HepG2 (cell line): ENCODE data around the gene TXNDC12. TPM values are rescaled to one million over a fixed set of nuclear protein-coding genes. Genes with fewer than 3 reads are reported as not detected.
A peak's percentile ranks its signal among the peaks of the same experiment; 100 is the strongest.

Experiments used
- AHR ChIP-seq: IDR thresholded peaks from 2 replicates; pipeline ENCODE4 v1.6.1; 2018; ENCODE audit warnings: missing genetic modification reagents, missing compliant biosample characterization
- ARNT2 ChIP-seq: sonication (generic); formaldehyde crosslinking; IDR thresholded peaks from 2 replicates; pipeline ENCODE4 v1.8.0; 2022; ENCODE audit warnings: mild to moderate bottlenecking, low read depth, missing genetic modification reagents, moderate library complexity
- ARNTL ChIP-seq: sonication (generic); formaldehyde crosslinking; IDR thresholded peaks from 2 replicates; pipeline ENCODE4 v1.4.0; 2020; ENCODE audit warnings: mild to moderate bottlenecking, missing genetic modification reagents
- BRCA1 ChIP-seq: sonication (generic); formaldehyde crosslinking; IDR thresholded peaks from 2 replicates; pipeline ENCODE4 v1.4.0; 2020; ENCODE audit warnings: missing genetic modification reagents
- BRF2 ChIP-seq: sonication (generic); formaldehyde crosslinking; IDR thresholded peaks from 2 replicates; pipeline ENCODE4 v1.8.1; 2022; ENCODE audit warnings: mild to moderate bottlenecking, missing genetic modification reagents
- CAMTA2 ChIP-seq: sonication (generic); formaldehyde crosslinking; IDR thresholded peaks from 2 replicates; pipeline ENCODE4 v1.4.0; 2020; ENCODE audit warnings: mild to moderate bottlenecking, missing genetic modification reagents, borderline replicate concordance
- ELF3 ChIP-seq: IDR thresholded peaks from 2 replicates; pipeline ENCODE4 v1.6.1; 2016; ENCODE audit warnings: missing genetic modification reagents, missing compliant biosample characterization
- KDM5B ChIP-seq: sonication (generic); formaldehyde crosslinking; IDR thresholded peaks from 2 replicates; pipeline ENCODE4 v1.4.0; 2020; ENCODE audit warnings: missing genetic modification reagents, mild to moderate bottlenecking, borderline replicate concordance
- MED13 ChIP-seq: sonication (generic); formaldehyde crosslinking; IDR thresholded peaks from 2 replicates; pipeline ENCODE4 v1.5.0; 2020; ENCODE audit warnings: missing genetic modification reagents
- MXI1 ChIP-seq: IDR thresholded peaks from 3 replicates; pipeline ENCODE4 v1.6.1; 2012; ENCODE audit warnings: low read depth, low read length, inconsistent platforms, borderline replicate concordance
- MZF1 ChIP-seq: sonication (generic); formaldehyde crosslinking; IDR thresholded peaks from 2 replicates; pipeline ENCODE4 v1.8.1; 2023; ENCODE audit warnings: mild to moderate bottlenecking, missing genetic modification reagents, borderline replicate concordance
- NONO ChIP-seq, 2 experiments: fragments of 450-650 bp in 1 of 2; sonication (generic) in 1 of 2; formaldehyde crosslinking in 1 of 2; IDR thresholded peaks in 1 of 2; conservative IDR thresholded peaks in 1 of 2; 2 replicates each; pipeline versions ENCODE4 v1.6.1 to v1.8.0; 2017 to 2022; ENCODE audit warnings: mild to moderate bottlenecking in 1 of 2, missing genetic modification reagents in 1 of 2, moderate library complexity in 1 of 2
- PHF21A ChIP-seq: sonication (generic); formaldehyde crosslinking; IDR thresholded peaks from 2 replicates; pipeline ENCODE4 v1.5.0; 2020; ENCODE audit warnings: mild to moderate bottlenecking, missing genetic modification reagents
- TBX2 ChIP-seq: sonication (generic); formaldehyde crosslinking; IDR thresholded peaks from 2 replicates; pipeline ENCODE4 v1.5.0; 2020; ENCODE audit warnings: missing genetic modification reagents, mild to moderate bottlenecking, borderline replicate concordance
- ZMAT3 ChIP-seq: sonication (generic); formaldehyde crosslinking; conservative IDR thresholded peaks from 2 replicates; pipeline ENCODE4 v1.7.0; 2021; ENCODE audit warnings: missing genetic modification reagents
- ZMYM4 ChIP-seq: sonication (generic); formaldehyde crosslinking; IDR thresholded peaks from 2 replicates; pipeline ENCODE4 v1.8.1; 2023; ENCODE audit warnings: mild to moderate bottlenecking, missing genetic modification reagents
- ZNF20 ChIP-seq: sonication (generic); formaldehyde crosslinking; IDR thresholded peaks from 2 replicates; pipeline ENCODE4 v1.4.0; 2020; ENCODE audit warnings: mild to moderate bottlenecking, moderate library complexity, missing genetic modification reagents
- ZNF629 ChIP-seq: sonication (generic); formaldehyde crosslinking; conservative IDR thresholded peaks from 2 replicates; pipeline ENCODE4 v1.5.0; 2020; ENCODE audit warnings: missing genetic modification reagents
- polyA plus RNA-seq, 8 experiments: library from polyadenylated mRNA; depleted of rRNA in 3 of 8; stranded (reverse) in 7 of 8; unstranded in 1 of 8; fragments of >200 nt; fragmentation: Illumina TruSeq in 4 of 8; extraction: Trizol in 4 of 8; gene quantifications; 2 replicates each; pipeline versions ENCODE4 v1.2.1 to v1.2.3, GENCODE V29; 2011 to 2016; ENCODE audit warnings: low read depth in 4 of 8, missing spikeins in 1 of 8, mixed read lengths in 1 of 8; ENCODE audit not compliant: insufficient read depth in 1 of 8
- total RNA-seq, 5 experiments: library from RNA; depleted of rRNA; stranded (reverse); fragments of >200 nt; fragmentation: Illumina TruSeq; extraction: Trizol; gene quantifications; 2 replicates each; pipeline ENCODE4 v1.2.3, GENCODE V29; 2016; ENCODE audit warnings: low read depth in 1 of 5
- TF ChIP-seq, protein P1 (sequence below): sonication (generic); formaldehyde crosslinking; IDR thresholded peaks from 2 replicates; pipeline ENCODE4 v1.4.0; 2020; ENCODE audit warnings: mild to moderate bottlenecking, missing genetic modification reagents

The TXNDC12 gene
- total and polyA plus RNA-seq, 2 of the 13 experiments (the other 11 are each of a cell fraction or from before 2014, with no cell fraction given) = 65.6 to 67.2 TPM

DNA sequence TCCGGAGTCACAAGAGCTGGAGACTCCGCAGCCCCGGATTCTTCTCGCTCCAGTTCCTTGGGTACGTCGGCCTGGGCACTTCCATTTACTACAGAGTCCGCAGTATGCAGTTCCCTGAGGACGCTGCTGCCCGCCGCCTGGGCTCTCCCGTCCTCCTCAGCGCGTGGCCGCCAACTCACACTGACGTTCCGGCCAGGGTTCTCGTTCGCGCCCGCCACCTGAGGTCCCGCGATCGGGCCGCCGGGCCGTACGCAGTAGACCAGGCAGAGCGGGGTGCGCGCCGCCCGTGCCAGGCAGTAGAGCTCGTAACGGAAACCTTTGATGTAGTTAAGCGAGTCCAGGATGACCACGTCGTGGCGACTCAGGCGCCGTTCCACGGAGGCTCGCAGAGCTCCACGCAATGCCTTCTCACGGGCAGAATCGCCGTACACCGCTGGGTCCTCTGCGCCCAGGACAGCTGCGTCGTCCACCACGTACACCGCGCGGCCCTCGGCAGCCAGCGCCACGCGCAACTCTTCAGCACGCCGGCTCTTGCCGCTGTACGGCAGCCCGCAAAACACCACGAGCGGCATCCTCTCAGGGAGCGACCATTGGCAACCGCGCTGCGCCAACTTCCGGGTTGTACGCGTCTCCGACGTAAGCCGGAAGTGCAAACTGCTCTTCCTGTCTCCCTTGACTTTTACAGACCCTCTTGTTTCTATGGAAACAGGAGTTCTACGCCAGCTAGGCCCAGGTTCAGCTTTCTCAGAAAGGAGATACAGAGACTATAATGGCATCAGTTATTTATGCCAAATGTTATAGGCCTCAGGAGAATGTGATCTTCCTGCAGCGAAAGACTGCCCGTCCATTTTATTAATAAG is 21.6 kb downstream of the TXNDC12 start, which contains the start of gene KTI12 (continued):
- TF ChIP-seq, protein P1, sequence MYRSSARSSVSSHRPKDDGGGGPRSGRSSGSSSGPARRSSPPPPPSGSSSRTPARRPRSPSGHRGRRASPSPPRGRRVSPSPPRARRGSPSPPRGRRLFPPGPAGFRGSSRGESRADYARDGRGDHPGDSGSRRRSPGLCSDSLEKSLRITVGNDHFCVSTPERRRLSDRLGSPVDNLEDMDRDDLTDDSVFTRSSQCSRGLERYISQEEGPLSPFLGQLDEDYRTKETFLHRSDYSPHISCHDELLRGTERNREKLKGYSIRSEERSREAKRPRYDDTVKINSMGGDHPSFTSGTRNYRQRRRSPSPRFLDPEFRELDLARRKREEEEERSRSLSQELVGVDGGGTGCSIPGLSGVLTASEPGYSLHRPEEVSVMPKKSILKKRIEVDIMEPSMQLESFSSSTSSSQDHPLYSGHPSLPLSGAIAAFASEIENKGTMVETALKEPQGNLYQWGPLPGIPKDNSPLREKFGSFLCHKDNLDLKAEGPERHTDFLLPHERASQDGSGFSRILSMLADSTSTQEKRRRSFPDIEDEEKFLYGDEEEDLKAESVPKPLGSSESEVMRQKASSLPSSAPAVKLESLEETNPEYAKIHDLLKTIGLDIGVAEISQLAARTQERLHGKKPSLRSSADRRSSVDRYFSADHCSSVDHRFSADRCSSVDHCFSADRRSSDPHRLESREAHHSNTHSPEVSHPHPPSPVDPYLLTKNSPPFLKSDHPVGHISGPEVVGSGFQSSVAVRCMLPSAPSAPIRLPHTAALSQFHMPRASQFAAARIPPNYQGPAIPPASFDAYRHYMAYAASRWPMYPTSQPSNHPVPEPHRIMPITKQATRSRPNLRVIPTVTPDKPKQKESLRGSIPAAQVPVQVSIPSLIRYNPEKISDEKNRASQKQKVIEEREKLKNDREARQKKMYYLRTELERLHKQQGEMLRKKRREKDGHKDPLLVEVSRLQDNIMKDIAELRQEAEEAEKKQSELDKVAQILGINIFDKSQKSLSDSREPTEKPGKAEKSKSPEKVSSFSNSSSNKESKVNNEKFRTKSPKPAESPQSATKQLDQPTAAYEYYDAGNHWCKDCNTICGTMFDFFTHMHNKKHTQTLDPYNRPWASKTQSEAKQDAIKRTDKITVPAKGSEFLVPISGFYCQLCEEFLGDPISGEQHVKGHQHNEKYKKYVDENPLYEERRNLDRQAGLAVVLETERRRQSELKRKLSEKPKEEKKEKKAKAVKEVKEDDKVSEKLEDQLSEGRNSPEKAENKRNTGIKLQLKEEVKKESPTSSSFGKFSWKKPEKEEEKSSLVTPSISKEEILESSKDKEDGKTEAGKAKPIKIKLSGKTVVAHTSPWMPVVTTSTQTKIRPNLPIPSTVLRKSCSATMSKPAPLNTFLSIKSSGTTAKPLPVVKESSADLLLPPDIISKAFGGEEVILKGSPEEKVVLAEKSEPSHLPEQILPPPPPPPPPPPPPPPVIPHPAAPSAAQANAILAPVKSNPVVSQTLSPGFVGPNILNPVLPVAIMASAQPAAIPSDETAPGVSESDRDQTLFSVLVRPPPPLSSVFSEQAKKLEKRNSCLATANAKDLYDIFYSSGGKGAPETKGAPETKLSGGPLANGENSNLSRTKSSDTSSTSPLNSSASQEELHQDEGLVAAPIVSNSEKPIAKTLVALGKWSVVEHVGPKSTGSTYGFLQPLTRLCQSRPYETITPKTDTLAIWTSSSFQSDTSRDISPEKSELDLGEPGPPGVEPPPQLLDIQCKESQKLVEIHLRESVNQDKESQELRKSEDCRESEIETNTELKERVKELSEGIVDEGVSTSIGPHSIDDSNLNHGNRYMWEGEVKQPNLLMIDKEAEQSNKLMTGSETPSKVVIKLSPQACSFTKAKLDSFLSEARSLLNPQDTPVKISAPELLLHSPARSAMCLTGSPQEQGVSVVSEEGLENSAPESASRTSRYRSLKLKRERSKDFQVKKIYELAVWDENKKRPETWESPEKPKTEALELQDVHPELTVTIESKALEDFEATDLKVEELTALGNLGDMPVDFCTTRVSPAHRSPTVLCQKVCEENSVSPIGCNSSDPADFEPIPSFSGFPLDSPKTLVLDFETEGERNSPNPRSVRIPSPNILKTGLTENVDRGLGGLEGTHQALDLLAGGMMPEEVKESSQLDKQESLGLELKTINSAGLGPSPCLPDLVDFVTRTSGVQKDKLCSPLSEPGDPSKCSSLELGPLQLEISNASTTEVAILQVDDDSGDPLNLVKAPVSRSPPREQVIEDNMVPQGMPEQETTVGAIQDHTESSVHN (CRISPR knock-in tag) = no peak; the same call in 1 of the 2 replicates
- TF ChIP-seq MXI1 = peak; percentile 86; the same call in 1 of the 3 replicates
- 0 out of 2 replicates have a peak, but pooled peaks have one; percentile 57 for TF ChIP-seq MZF1 (CRISPR knock-in tag)
- TF ChIP-seq AHR (CRISPR knock-in tag) = 0 out of 2 replicates have a peak, but pooled peaks have one; percentile 59
- 0 out of 2 replicates have a peak, but pooled peaks have one; percentile 13 for TF ChIP-seq ZNF629 (CRISPR knock-in tag)
- peak; percentile 77 for TF ChIP-seq TBX2 (CRISPR knock-in tag)
- peak; percentile 86 for TF ChIP-seq KDM5B (CRISPR knock-in tag)
- TF ChIP-seq MED13 (CRISPR knock-in tag) = 0 out of 2 replicates have a peak, but pooled peaks have one; percentile 62
- TF ChIP-seq ZMAT3 = peak; percentile 89
- peak; percentile 61 for TF ChIP-seq PHF21A (CRISPR knock-in tag)
- TF ChIP-seq BRCA1 (CRISPR knock-in tag) = peak; percentile 58; the same call in 1 of the 2 replicates
- TF ChIP-seq NONO (IDR thresholded peaks at IDR 0.05) = no peak
- TF ChIP-seq NONO (CRISPR knock-in tag; conservative IDR thresholded peaks at IDR 0.05) = 0 out of 2 replicates have a peak, but pooled peaks have one; percentile 62
- peak; percentile 75; the same call in 1 of the 2 replicates for TF ChIP-seq BRF2 (CRISPR knock-in tag)
- peak; percentile 93 for TF ChIP-seq ELF3 (CRISPR knock-in tag)
- TF ChIP-seq ARNTL (CRISPR knock-in tag) = 0 out of 2 replicates have a peak, but pooled peaks have one; percentile 43
- TF ChIP-seq ZNF20 (CRISPR knock-in tag) = no peak
- 0 out of 2 replicates have a peak, but pooled peaks have one; percentile 8 for TF ChIP-seq CAMTA2 (CRISPR knock-in tag)
- TF ChIP-seq ARNT2 (CRISPR knock-in tag) = peak; percentile 44; the same call in 1 of the 2 replicates
- peak; percentile 35; the same call in 1 of the 2 replicates for TF ChIP-seq ZMYM4 (CRISPR knock-in tag)
